Endothelial cell of umbilical vein (primary cell): ENCODE results near the gene UBR7. TPM values are rescaled to one million over a fixed set of nuclear protein-coding genes. Genes with fewer than 3 reads are reported as not detected.
A peak's percentile ranks its signal among the peaks of the same experiment; 100 is the strongest.

Experiments
- BruUV-seq: library from RNA; stranded (reverse); fragments of 400-500 nt; replicated peaks from 2 replicates; lab custom pipeline; 2021; lab: Mats Ljungman, UMichigan
- CTCF ChIA-PET: fragments of 300-600, 350-600 bp; sonication (Branson Sonifier 250); formaldehyde crosslinking; loops from one replicate; lab custom pipeline; 2021; ENCODE audit warnings: antibody characterized with exemption, inconsistent platforms; lab: Charles Lee
- POLR2A ChIA-PET: fragments of 300-600, 350-600 bp; sonication (Branson Sonifier 250); formaldehyde crosslinking; loops from one replicate; lab custom pipeline; 2021; ENCODE audit warnings: antibody characterized with exemption, inconsistent platforms; lab: Charles Lee
- DNase-seq: peaks from one replicate; pipeline ENCODE4 v3.0.0-alpha.2; 2011; ENCODE audit warnings: low read depth, low spot score
- FAIRE-seq: peaks from 2 replicates; lab custom pipeline; 2011; peaks lifted over from hg19 to GRCh38; lab: Jason Lieb, UNC
- H2AFZ ChIP-seq: 2 replicates; pipeline ENCODE4 v1.6.0; 2012; ENCODE audit warnings: low read depth, low read length, control low read depth, inconsistent platforms
- H3K27ac ChIP-seq: 2 replicates; pipeline ENCODE4 v1.5.1; 2011; ENCODE audit warnings: low read depth, mild to moderate bottlenecking, control low read depth, low read length, moderate library complexity; ENCODE audit not compliant: insufficient read depth
- H3K27me3 ChIP-seq, 2 experiments: 2 replicates each; pipeline versions ENCODE4 v1.6.0 to v1.6.1; 2011; ENCODE audit warnings: low read length in 2 of 2, mixed read lengths in 1 of 2; ENCODE audit not compliant: control insufficient read depth in 2 of 2, insufficient read depth in 2 of 2
- H3K36me3 ChIP-seq, 2 experiments: 2 replicates in 1 of 2; 3 replicates in 1 of 2; pipeline ENCODE4 v1.5.1; 2011; ENCODE audit warnings: low read length in 2 of 2, mild to moderate bottlenecking in 1 of 2, moderate library complexity in 1 of 2; ENCODE audit not compliant: control insufficient read depth in 2 of 2, insufficient read depth in 2 of 2; ENCODE audit errors: extremely low read depth in 1 of 2
- H3K4me1 ChIP-seq: 3 replicates; pipeline ENCODE4 v1.5.1; 2011; ENCODE audit warnings: mild to moderate bottlenecking, low read length; ENCODE audit not compliant: control insufficient read depth, insufficient read depth; ENCODE audit errors: extremely low read depth
- H3K4me2 ChIP-seq: 2 replicates; pipeline ENCODE4 v1.6.1; 2011; ENCODE audit warnings: low read length, control low read depth, mixed read lengths; ENCODE audit not compliant: insufficient read depth
- H3K4me3 ChIP-seq, 3 experiments: fragments of 200-600 bp in 1 of 3; sonication (generic), shearing (Covaris generic) in 1 of 3; replicated peaks in 1 of 3; 2 replicates each; pipeline ENCODE4 v1.5.1; 2011 to 2016; ENCODE audit warnings: control low read depth in 3 of 3, low read length in 3 of 3, mild to moderate bottlenecking in 2 of 3, inconsistent platforms in 1 of 3, low read depth in 1 of 3, moderate library complexity in 1 of 3; ENCODE audit not compliant: insufficient read depth in 1 of 3
- H3K79me2 ChIP-seq: 2 replicates; pipeline ENCODE4 v1.6.0; 2012; ENCODE audit warnings: low read length, inconsistent platforms; ENCODE audit not compliant: control insufficient read depth, insufficient read depth
- H3K9ac ChIP-seq: replicated peaks from 2 replicates; pipeline ENCODE3; 2011; ENCODE audit warnings: low read length, control low read depth; ENCODE audit not compliant: insufficient read depth; ENCODE audit errors: extremely low read depth
- H3K9me1 ChIP-seq: replicated peaks from 3 replicates; pipeline ENCODE4 v1.6.0; 2011; ENCODE audit warnings: mild to moderate bottlenecking, low read length; ENCODE audit not compliant: control insufficient read depth, insufficient read depth; ENCODE audit errors: extremely low read depth
- H3K9me3 ChIP-seq: replicated peaks from 2 replicates; pipeline ENCODE4 v1.5.1; 2012; ENCODE audit warnings: low read length, inconsistent platforms; ENCODE audit not compliant: control insufficient read depth, insufficient read depth
- H4K20me1 ChIP-seq: replicated peaks from 2 replicates; pipeline ENCODE3; 2011; ENCODE audit warnings: mild to moderate bottlenecking, low read length; ENCODE audit not compliant: control insufficient read depth, insufficient read depth; ENCODE audit errors: extremely low read depth
- EZH2 ChIP-seq: IDR thresholded peaks from 2 replicates; pipeline ENCODE4 v1.6.1; 2012; ENCODE audit warnings: borderline replicate concordance, low read depth, mild to moderate bottlenecking, moderate library complexity, low read length, inconsistent platforms; ENCODE audit not compliant: severe bottlenecking
- FOS ChIP-seq: IDR thresholded peaks from 2 replicates; pipeline ENCODE4 v1.6.1; 2011; ENCODE audit warnings: mild to moderate bottlenecking, low read length, moderate library complexity, borderline replicate concordance; ENCODE audit not compliant: insufficient read depth
- GATA2 ChIP-seq: IDR thresholded peaks from 2 replicates; pipeline ENCODE4 v1.7.0; 2011; ENCODE audit warnings: low read depth, mild to moderate bottlenecking, moderate library complexity, mixed read lengths, low read length; ENCODE audit not compliant: insufficient read length, insufficient read depth
- JUN ChIP-seq: IDR thresholded peaks from 2 replicates; pipeline ENCODE4 v1.6.1; 2011; ENCODE audit warnings: borderline replicate concordance, low read depth; ENCODE audit not compliant: insufficient read length, insufficient read depth
- MYC ChIP-seq: IDR thresholded peaks from one replicate; pipeline ENCODE4 v1.6.1; 2011; ENCODE audit warnings: mild to moderate bottlenecking, low read depth, low read length
- POLR2A ChIP-seq: IDR thresholded peaks from 2 replicates; pipeline ENCODE4 v1.6.1; 2012; ENCODE audit warnings: low read depth, mild to moderate bottlenecking, control low read depth, low read length
- POLR2AphosphoS5 ChIP-seq: IDR thresholded peaks from 2 replicates; pipeline ENCODE4 v1.6.1; 2012; ENCODE audit warnings: low read depth, mild to moderate bottlenecking, control low read depth, low read length, moderate library complexity; ENCODE audit not compliant: insufficient read depth
- dilution Hi-C: fragments of 300-500 bp; cut with MboI; formaldehyde crosslinking; loops from one replicate; pipeline ENCODE4 v1.15.0; 2019; ENCODE audit warnings: low sequenced_read_pairs; ENCODE audit not compliant: extremely low pct_ligation_motif_present
- intact Hi-C: fragments of 100-400 bp; cut with micrococcal nuclease; formaldehyde crosslinking; loops from one replicate; pipeline ENCODE4 v1.10.0; 2022
- polyA plus RNA-seq, 4 experiments: library from polyadenylated mRNA; depleted of rRNA in 3 of 4; stranded (reverse) in 3 of 4; unstranded in 1 of 4; fragments of >200 nt; gene quantifications; 2 replicates each; pipeline versions ENCODE4 v1.2.1 to v1.2.3, GENCODE V29; 2011 to 2012; ENCODE audit warnings: missing spikeins in 1 of 4
- total RNA-seq: library from RNA; stranded (reverse); gene quantifications from 2 replicates; pipeline ENCODE4 v1.2.3, GENCODE V29; 2021
- TF ChIP-seq, protein P1 (sequence below), 2 donors: IDR thresholded peaks; 1 replicate in 1 of 2; 2 replicates in 1 of 2; pipeline ENCODE4 v1.5.1; 2011; ENCODE audit warnings: low read length in 2 of 2, mild to moderate bottlenecking in 2 of 2, moderate library complexity in 2 of 2, control low read depth in 1 of 2, inconsistent platforms in 1 of 2, low read depth in 1 of 2; ENCODE audit not compliant: insufficient read depth in 1 of 2; ENCODE audit errors: extremely low read depth in 1 of 2
- TF ChIP-seq, protein P2 (sequence below): IDR thresholded peaks from 2 replicates; pipeline ENCODE4 v1.6.1; 2011; ENCODE audit not compliant: insufficient read depth, insufficient read length

UBR7 gene
- total and polyA plus RNA-seq, 2 donors (not counting 3 experiments of a cell fraction or from before 2014, with no cell fraction given): 16.8 to 24.1 TPM

DNA sequence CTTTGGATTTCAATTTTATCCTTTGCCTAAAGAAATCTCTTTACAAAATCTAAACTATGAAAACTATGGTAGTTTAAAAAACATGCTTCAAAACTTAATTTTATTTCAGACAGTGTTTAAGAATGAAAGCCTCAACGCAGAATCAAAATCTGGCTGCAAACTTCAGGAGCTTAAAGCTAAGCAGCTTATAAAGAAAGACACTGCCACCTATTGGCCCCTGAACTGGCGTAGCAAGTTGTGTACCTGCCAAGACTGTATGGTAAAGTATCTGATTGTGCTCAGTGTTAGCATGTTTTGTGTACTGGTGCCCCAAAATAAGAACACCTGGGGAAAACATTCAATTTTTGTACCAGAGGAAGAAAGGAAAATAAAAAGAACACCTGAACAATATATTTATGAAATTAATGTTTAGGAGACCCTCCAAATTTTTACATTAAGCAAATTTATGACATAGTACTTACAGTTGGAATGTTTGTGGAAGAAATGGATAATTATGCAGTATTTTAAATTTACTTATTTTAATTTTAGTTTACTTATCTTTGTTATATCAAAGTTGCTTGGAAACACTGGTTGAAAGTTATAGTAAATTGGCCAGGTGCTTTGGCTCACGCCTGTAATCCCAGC lies 12.2 kb downstream of the UBR7 start:
- Histone ChIP-seq H2AFZ (no peak overlapping the region), H3K36me3 (peaks cover 4 to 10% of the 10 kb centered on the region in 2 experiments)

DNA sequence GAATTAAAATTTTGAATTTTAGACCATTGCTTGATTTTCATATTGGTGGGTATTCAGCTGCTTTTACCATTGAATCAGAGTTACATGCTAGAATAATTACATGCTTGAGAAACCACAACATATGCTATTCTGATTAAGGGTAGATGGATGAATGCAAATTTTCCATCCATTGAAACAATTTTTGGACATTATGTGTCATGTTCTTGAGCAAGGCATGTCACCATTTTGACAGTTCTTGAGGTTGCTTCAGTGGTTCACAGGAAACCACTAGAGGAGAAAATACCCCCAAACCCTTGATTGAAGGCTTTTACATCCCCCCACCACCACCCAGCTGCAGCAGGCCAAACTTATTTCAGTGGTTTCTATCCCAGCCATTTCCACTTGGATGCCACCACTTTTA lies 13.5 kb downstream of the UBR7 start:
- dilution Hi-C loops: no loop called here
- CTCF ChIA-PET: no interaction called here

More for the DNA sequence above, 12.2 kb downstream of the UBR7 start:
- Histone ChIP-seq H3K27me3 (no peaks in the 10 kb centered on the region), H3K4me1 (no peaks in the 10 kb centered on the region), H3K9ac (no peak overlapping the region), H3K9me1 (no peaks in the 10 kb centered on the region), H3K27ac (no peak overlapping the region), H3K4me3 (no peak overlapping the region), H4K20me1 (no peaks in the 10 kb centered on the region), H3K9me3 (no peaks in the 10 kb centered on the region), H3K4me2 (no peak overlapping the region), H3K79me2 (no peaks in the 10 kb centered on the region)
- intact Hi-C loops: loop anchor here (1.0 kb wide), 2 partner anchors 106 to 267 kb away; no protein-coding TSS in a partner anchor
- ChIA-PET CTCF (interaction anchor here (0.6 to 1.5 kb wide), 26 partner anchors 8 to 505 kb away, joined by 3 to 43 read pairs (median 5); partner anchors contain the start of genes GON7, LYSET, MOAP1 and UBR7), POLR2A (interaction anchor here (0.7 to 0.9 kb wide), 3 partner anchors 12 to 184 kb away, joined by 3 to 7 read pairs (median 4); no protein-coding TSS in a partner anchor)
- no TSS peak for BruUV-seq
- DNase-seq (peak; percentile 59), FAIRE-seq (peak; percentile 69)
- TF ChIP-seq, protein P1, sequence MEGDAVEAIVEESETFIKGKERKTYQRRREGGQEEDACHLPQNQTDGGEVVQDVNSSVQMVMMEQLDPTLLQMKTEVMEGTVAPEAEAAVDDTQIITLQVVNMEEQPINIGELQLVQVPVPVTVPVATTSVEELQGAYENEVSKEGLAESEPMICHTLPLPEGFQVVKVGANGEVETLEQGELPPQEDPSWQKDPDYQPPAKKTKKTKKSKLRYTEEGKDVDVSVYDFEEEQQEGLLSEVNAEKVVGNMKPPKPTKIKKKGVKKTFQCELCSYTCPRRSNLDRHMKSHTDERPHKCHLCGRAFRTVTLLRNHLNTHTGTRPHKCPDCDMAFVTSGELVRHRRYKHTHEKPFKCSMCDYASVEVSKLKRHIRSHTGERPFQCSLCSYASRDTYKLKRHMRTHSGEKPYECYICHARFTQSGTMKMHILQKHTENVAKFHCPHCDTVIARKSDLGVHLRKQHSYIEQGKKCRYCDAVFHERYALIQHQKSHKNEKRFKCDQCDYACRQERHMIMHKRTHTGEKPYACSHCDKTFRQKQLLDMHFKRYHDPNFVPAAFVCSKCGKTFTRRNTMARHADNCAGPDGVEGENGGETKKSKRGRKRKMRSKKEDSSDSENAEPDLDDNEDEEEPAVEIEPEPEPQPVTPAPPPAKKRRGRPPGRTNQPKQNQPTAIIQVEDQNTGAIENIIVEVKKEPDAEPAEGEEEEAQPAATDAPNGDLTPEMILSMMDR (IDR thresholded peaks at IDR 0.05; ENCODE audit: extremely low read depth in 1 of 2, insufficient read depth in 1 of 2, low read depth in 1 of 2, low read length in 2 of 2): peak; percentile 45 to 68
- no peak for TF ChIP-seq MYC
- dilution Hi-C loops: no loop called here

More for the DNA sequence above, 13.5 kb downstream of the UBR7 start:
- Histone ChIP-seq H3K27ac (no peak overlapping the region), H3K9me1 (no peaks in the 10 kb centered on the region), H3K4me3 (no peak overlapping the region), H3K79me2 (no peaks in the 10 kb centered on the region), H4K20me1 (no peaks in the 10 kb centered on the region), H3K4me1 (no peaks in the 10 kb centered on the region), H2AFZ (no peak overlapping the region), H3K4me2 (no peak overlapping the region), H3K9me3 (no peaks in the 10 kb centered on the region), H3K27me3 (no peaks in the 10 kb centered on the region), H3K36me3 (peaks cover 4 to 8% of the 10 kb centered on the region in 2 experiments), H3K9ac (no peak overlapping the region)
- no peak for FAIRE-seq
- POLR2A ChIA-PET: no interaction called here
- BruUV-seq: no TSS peak
- TF ChIP-seq POLR2A (no peak), FOS (no peak), JUN (no peak), GATA2 (no peak), EZH2 (no peak), POLR2AphosphoS5 (no peak), MYC (no peak)
- TF ChIP-seq, protein P1 (IDR thresholded peaks at IDR 0.05; ENCODE audit: extremely low read depth in 1 of 2, insufficient read depth in 1 of 2, low read depth in 1 of 2, low read length in 2 of 2): no peak
- TF ChIP-seq, protein P2, sequence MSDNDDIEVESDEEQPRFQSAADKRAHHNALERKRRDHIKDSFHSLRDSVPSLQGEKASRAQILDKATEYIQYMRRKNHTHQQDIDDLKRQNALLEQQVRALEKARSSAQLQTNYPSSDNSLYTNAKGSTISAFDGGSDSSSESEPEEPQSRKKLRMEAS: no peak
- DNase-seq: no peak
- intact Hi-C loops: no loop called here
